Choroid plexus epithelial cell (primary cell): ENCODE measurements around the gene DGKD.
"Not testable (repeated sequence)": the region's sequence is repeated elsewhere in the genome, so short reads cannot be mapped to it uniquely, and the experiment has no call there.

Source experiments
- DNase-seq: peaks from one replicate; pipeline ENCODE4 v3.0.0-alpha.2; 2010; ENCODE audit warnings: low read depth
- H3K4me3 ChIP-seq: 2 replicates; pipeline ENCODE4 v1.5.1; 2011; ENCODE audit warnings: low read depth, mild to moderate bottlenecking, control low read depth, low read length, moderate library complexity
- TF ChIP-seq, protein P1 (sequence below): conservative IDR thresholded peaks from 2 replicates; pipeline ENCODE4 v1.5.1; 2011; ENCODE audit warnings: low read depth, mild to moderate bottlenecking, control low read depth, inconsistent platforms, low read length, moderate library complexity

Gene DGKD

GRCh38 chr2:233389601-233390125 is 35.4 kb downstream of the DGKD start:
- H3K4me3 ChIP-seq: no peak overlapping the region
- DNase-seq: no peak
- TF ChIP-seq, protein P1, sequence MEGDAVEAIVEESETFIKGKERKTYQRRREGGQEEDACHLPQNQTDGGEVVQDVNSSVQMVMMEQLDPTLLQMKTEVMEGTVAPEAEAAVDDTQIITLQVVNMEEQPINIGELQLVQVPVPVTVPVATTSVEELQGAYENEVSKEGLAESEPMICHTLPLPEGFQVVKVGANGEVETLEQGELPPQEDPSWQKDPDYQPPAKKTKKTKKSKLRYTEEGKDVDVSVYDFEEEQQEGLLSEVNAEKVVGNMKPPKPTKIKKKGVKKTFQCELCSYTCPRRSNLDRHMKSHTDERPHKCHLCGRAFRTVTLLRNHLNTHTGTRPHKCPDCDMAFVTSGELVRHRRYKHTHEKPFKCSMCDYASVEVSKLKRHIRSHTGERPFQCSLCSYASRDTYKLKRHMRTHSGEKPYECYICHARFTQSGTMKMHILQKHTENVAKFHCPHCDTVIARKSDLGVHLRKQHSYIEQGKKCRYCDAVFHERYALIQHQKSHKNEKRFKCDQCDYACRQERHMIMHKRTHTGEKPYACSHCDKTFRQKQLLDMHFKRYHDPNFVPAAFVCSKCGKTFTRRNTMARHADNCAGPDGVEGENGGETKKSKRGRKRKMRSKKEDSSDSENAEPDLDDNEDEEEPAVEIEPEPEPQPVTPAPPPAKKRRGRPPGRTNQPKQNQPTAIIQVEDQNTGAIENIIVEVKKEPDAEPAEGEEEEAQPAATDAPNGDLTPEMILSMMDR: no peak

GRCh38 chr2:233395687-233396086 is 41.4 kb downstream of the DGKD start:
- no peak overlapping the region for H3K4me3 ChIP-seq
- DNase-seq: no peak
- TF ChIP-seq, protein P1: no peak

DNA sequence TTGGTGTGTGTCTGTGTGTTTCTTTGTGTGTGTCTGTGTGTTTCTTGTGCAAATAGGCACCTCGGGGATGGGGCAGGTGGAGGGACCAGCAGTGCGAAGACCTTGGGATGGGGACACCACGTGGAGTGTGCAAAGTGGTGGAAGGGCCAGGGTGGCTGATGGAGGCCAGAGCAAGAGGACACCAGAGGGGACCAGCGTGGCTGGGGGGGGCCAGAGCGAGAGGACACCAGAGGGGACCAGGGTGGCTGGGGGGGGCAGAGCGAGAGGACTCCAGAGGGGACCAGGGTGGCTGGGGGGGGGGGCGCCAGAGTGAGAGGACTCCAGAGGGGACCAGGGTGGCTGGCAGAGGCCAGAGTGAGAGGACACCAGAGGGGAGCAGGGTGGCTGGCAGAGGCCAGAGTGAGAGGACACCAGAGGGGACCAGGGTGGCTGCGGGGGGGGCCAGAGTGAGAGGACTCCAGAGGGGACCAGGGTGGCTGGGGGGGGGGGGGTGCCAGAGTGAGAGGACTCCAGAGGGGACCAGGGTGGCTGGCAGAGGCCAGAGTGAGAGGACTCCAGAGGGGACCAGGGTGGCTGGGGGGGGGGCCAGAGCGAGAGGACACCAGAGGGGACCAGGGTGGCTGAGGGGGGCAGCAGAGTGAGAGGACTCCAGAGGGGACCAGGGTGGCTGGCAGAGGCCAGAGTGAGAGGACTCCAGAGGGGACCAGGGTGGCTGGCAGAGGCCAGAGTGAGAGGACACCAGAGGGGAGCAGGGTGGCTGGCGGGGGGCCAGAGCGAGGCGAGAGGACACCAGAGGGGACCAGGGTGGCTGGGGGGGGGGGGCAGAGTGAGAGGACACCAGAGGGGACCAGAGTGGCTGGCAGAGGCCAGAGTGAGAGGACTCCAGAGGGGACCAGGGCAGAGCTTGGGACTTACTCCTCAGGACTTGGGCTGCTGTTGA is 42.7 kb downstream of the DGKD start:
- not testable (repeated sequence) for H3K4me3 ChIP-seq, DNase-seq

DNA sequence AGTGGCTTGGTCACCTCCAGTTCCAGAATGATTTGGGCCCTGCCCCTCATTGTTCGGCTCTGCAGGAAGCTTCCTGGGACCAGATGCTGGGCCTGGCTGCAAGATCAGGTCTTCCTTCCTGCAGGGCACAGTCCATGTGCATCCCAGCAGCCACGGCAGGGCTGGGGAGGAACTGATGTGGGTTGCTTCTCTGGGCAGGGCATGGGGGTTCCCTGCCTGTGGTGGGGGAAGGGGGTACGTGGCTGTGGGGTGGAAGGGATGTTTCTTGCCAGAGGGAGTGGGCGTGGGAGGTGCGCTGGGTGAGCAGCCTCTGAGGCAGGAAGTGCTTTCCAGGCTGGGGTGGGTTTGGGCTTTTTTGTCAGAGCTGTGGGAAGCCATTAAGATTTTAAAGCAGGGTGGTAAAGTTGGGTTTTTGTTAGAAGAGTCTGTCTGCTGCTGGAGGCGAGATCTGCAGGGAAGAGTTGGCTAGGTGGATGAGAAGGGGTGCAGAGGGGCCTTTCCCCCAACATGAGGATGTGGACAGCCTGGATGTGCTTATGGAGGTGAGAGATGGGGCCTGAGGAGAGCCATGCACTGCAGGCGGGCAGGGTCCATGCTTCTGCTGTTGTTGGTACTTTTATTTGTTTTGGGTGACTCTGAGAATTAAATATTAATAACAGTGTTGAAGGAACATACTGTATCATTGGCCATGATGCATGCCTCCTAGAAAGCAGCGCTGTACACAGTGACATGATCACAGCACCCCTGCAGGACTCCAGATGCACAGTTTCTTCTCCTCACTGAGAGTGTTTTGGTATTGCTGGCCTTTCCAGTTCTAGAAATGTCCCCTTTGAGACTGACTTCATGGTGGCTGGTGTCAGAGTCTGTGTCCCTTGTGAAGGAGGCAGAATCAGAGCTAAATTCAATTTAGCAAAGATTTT is 45.3 kb downstream of the DGKD start:
- TF ChIP-seq, protein P1: peak; percentile 13
- DNase-seq: no peak
- H3K4me3 ChIP-seq: no peak overlapping the region

GRCh38 chr2:233400341-233400740 is 46.0 kb downstream of the DGKD start:
- H3K4me3 ChIP-seq: no peak overlapping the region
- no peak for DNase-seq
- TF ChIP-seq, protein P1: no peak

- no peak for DNase-seq
- H3K4me3 ChIP-seq: no peak overlapping the region
- TF ChIP-seq, protein P1: no peak
These were observed 46.7 kb downstream of the DGKD start for GRCh38 chr2:233400961-233401360.

DNA sequence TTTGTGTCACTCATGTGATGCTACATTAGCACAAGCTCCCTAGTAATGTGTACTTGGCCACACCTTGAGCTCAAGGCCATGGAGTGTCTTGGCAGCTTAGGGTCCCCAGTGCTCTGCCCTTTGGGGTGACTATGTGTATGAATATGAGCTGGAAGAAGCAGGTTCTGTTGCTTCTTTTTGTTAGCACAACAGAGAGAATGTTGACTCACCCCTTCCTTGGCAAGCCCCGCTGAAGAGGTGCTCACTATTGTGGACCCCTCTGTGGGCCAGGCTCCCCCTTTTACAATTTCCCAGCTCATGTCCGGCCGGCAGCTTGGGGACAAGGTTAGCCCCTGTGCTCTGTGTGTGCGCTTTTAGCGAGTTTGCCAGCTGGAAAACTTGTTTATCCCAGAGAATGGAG is 48.1 kb downstream of the DGKD start:
- TF ChIP-seq, protein P1: no peak
- H3K4me3 ChIP-seq: no peak overlapping the region
- no peak for DNase-seq
